Measurements from ENCODE around the gene TTLL8.
"Not testable (repeated sequence)": the region's sequence is repeated elsewhere in the genome, so short reads cannot be mapped to it uniquely, and the experiment has no call there.

The TTLL8 gene

DNA sequence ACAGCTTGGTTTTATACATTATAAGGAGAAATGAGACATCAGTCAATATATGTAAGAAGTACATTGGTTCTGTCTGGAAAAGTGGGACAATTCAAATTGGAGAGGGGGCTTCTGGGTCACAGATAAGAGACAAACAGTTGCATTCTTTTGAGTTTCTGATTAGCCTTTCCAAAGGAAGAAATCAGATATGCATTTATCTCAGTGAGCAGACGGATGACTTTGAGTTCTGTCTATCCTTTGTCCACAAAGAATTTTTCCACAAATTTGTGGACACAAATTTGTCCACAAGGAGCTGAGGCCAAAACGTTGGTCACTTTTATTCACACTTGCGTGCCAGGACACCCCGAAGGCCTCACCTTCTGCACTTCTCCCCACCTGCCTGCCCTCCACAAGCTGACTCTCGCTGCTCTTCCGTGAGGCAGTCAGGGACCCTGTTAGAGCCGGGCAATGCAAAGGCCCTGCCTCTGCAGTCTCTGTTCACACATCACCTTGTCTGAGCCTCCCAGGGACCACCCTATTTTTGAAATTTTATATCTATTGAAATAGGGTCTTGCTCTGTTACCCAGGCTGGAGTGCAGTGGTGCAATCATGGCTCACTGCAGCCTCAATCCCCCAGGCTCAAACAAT lies 66.1 kb downstream of the TTLL8 start:
- TF ChIP-seq, protein P1, sequence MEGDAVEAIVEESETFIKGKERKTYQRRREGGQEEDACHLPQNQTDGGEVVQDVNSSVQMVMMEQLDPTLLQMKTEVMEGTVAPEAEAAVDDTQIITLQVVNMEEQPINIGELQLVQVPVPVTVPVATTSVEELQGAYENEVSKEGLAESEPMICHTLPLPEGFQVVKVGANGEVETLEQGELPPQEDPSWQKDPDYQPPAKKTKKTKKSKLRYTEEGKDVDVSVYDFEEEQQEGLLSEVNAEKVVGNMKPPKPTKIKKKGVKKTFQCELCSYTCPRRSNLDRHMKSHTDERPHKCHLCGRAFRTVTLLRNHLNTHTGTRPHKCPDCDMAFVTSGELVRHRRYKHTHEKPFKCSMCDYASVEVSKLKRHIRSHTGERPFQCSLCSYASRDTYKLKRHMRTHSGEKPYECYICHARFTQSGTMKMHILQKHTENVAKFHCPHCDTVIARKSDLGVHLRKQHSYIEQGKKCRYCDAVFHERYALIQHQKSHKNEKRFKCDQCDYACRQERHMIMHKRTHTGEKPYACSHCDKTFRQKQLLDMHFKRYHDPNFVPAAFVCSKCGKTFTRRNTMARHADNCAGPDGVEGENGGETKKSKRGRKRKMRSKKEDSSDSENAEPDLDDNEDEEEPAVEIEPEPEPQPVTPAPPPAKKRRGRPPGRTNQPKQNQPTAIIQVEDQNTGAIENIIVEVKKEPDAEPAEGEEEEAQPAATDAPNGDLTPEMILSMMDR (IDR thresholded peaks at IDR 0.05; ENCODE audit: low read depth, low read length, missing control alignments): no peak
- DNase-seq (ENCODE audit: low read depth): no peak
- no peak overlapping the region for H3K4me3 ChIP-seq (ENCODE audit: low read depth, low read length)

DNA sequence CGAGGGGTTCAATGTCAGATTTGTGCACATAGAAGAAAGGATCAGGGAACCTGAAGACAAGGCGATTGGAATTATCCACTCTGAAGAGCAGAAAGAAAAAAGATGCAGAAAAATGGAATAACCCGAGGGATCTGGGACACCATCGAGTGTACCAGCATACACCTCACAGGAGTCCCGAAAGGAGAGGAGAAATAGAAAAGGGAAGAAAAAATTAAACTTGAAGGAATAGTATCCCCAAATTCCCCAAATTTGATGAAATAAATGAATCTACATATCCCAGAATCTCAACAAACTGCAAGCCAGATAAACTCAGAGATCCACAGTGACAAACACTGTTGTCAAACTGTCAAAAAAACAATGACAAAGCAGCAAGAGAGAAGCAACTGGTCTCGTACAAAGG lies 66.9 kb downstream of the TTLL8 start:
- H3K4me3 ChIP-seq (ENCODE audit: low read depth, low read length): no peak overlapping the region
- TF ChIP-seq, protein P1 (IDR thresholded peaks at IDR 0.05; ENCODE audit: low read depth, low read length, missing control alignments): no peak
- DNase-seq (ENCODE audit: low read depth): no peak

DNA sequence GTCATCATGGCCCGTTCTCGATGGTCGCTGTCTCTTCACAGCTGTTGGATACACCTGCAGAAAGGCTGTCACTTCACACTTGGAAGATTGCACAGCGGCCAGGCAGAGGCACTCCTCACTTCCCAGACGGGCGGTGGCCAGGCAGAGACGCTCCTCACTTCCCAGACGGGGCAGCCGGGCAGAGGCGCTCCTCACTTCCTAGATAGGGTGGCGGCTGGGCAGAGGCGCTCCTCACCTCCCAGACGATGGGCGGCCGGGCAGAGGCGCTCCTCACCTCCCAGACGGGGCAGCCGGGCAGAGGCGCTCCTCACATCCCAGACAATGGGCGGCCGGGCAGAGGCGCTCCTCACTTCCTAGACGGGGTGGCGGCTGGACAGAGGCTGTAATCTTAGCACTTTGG lies 68.3 kb downstream of the TTLL8 start:
- H3K4me3 ChIP-seq (ENCODE audit: low read depth, low read length); DNase-seq (ENCODE audit: low read depth): not testable (repeated sequence)

DNA sequence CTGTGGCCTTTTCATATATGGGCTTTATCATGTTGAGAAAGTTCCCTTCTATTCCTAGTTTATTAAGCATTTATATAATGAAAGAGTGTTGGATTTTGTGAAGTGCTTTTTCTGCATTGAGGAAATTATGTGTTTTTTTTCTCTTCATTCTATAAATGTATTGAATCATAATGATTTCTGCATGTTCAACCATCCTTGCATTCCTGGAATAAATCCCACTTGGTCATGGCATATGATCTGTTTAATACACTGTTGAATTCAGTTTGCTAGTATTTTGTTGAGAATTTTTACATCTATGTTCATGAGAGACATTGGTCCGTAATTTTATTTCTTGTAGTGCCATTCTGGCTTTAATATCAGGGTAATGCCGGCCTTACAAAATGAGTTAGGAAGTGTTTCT lies 71.8 kb downstream of the TTLL8 start:
- H3K4me3 ChIP-seq (ENCODE audit: low read depth, low read length): no peak overlapping the region
- no peak for DNase-seq (ENCODE audit: low read depth)
- TF ChIP-seq, protein P1 (IDR thresholded peaks at IDR 0.05; ENCODE audit: low read depth, low read length, missing control alignments): no peak

DNA sequence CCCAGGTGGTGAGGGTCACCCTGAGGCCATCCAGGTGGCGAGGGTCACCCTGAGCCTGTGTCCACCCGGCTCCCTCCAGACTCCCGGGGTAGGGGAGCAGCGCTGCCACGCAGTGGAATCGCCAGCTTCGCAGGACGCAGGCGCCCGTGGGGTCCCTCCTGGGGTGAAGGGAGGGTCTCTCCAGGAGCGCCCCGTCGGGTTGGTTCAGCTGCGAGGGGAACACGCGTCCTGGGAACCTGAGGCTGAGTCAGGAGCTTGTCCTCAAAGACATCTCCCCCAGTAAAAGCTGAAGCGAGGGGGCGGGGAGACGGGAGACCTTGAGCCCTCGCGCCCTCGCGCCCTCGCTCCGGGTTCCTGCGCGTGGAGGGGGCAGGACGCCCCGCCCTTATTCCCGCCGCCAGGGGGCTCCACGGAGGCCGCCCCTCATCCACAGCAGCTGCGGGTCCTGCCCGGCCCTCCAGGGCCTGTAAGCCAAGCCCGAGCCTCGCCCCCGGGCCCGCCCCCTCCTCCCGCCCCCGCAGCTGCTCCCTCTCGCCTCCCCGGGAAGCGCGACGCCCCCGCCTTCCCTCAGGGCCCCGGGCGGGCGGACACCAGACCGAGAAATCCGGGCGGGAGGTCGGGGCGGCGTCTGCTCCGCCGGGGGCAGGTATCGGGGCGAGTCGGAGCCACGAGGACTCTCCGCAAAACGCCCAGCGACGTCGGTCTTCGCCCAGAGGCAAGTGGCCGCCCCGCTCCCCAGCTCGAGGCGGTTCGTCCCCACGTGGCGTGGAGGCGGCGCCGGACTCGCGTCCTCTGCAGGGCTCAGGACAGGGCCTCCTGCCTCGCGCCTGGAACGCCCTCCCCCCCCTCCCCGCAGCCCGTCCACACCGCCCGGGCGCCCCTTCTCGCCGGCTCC lies 74.7 kb downstream of the TTLL8 start:
- TF ChIP-seq, protein P1 (IDR thresholded peaks at IDR 0.05; ENCODE audit: low read depth, low read length, missing control alignments): peak; percentile 36
- no peak overlapping the region for H3K4me3 ChIP-seq (ENCODE audit: low read depth, low read length)
- DNase-seq (ENCODE audit: low read depth): no peak

DNA sequence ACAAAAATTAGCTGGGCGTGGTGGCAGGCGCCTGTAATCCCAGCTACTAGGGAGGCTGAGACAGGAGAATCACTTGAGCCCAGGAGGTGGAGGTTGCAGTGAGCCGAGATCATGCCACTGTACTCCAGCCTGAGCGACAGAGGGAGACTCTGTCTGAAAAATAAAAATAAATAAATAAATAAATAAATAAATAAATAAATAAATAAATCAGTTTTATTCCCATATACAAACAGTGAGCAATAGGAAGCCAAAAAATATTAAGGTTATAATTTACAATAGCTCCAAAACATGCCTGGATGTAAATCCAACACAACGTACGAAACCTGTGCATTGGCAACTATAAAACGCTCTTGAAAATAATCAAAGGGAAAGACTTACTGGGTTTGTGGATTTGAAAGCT lies 76.3 kb downstream of the TTLL8 start:
- H3K4me3 ChIP-seq (ENCODE audit: low read depth, low read length); DNase-seq (ENCODE audit: low read depth): not testable (repeated sequence)

DNA sequence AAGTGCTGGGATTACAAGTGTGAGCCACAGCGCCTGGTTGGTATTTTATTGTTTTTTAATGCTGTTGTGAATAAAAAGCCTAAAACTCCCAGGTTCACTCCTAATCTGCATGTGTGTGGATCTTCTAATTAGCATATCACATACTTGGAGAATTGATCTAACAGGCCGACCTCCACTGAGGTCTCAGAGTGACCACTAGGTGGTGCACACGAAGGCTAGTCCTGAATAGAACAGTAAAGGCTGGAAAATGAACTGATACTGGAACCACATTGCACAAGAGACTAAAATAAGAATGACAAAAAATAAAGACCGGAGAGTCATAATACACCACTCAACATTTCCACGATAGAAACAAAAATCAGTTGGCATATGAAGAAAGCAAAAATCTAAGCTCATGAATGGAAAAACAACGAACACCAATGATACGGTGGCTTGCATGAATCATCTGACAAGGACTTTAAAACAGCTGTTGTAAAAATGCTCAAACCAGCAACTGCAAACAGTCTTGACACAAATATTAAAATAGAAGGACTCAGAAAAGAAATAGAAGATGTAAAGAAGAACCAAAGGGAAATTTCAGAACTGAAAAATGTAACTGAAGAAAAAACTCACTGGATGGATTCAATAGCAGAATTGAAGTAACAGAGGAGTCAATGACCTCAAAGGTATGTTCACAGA lies 78.4 kb downstream of the TTLL8 start:
- TF ChIP-seq, protein P1 (IDR thresholded peaks at IDR 0.05; ENCODE audit: low read depth, low read length, missing control alignments): peak; percentile 63
- no peak for DNase-seq (ENCODE audit: low read depth)
- no peak overlapping the region for H3K4me3 ChIP-seq (ENCODE audit: low read depth, low read length)
